ENCODE data around the gene TRIM34. TPM values are rescaled to one million over a fixed set of nuclear protein-coding genes. Genes with fewer than 3 reads are reported as not detected.
"Not testable (repeated sequence)": the region's sequence is repeated elsewhere in the genome, so short reads cannot be mapped to it uniquely, and the experiment has no call there.

The TRIM34 gene
- polyA plus RNA-seq: 10 to 100 TPM; 13.6 to 37.6 (median 18.8) TPM

GRCh38 chr11:5624489-5625279 lies at the start of gene TRIM34:
TSS of gene TRIM34 (plus strand) at chr11:5625001. CDS start at chr11:5632332, 7,331 bp downstream.
- H3K4me1 Mint-ChIP-seq: peaks cover 44 to 58% of the 10 kb centered on the region in 2 donors
- DNase-seq: peak; percentile 67 to 74 (median 74)
- H3K27me3 Mint-ChIP-seq (ENCODE audit: low read depth in 3 of 3): no peaks in the 10 kb centered on the region
- H3K27ac Mint-ChIP-seq: peak within 1 kb of the TSS; percentile 87 to 94 (median 92)
- H3K9me3 Mint-ChIP-seq: peaks cover 0 to 2% (median 0%) of the 10 kb centered on the region in 6 donors
- peak within 1 kb of the TSS; percentile 87 to 93 (median 89) for H3K4me3 Mint-ChIP-seq
- H3K36me3 Mint-ChIP-seq: peaks cover 0 to 5% (median 3%) of the 10 kb centered on the region in 3 donors

GRCh38 chr11:5575152-5575551 lies 49.6 kb upstream of the TRIM34 start:
- no peak overlapping the region for H3K4me3 Mint-ChIP-seq
- no peaks in the 10 kb centered on the region for H3K9me3 Mint-ChIP-seq
- no peaks in the 10 kb centered on the region for H3K36me3 Mint-ChIP-seq
- H3K4me1 Mint-ChIP-seq: no peaks in the 10 kb centered on the region
- no peak for DNase-seq
- H3K27ac Mint-ChIP-seq: no peak overlapping the region
- peaks cover 0 to 2% (median 0%) of the 10 kb centered on the region in 3 donors for H3K27me3 Mint-ChIP-seq (ENCODE audit: low read depth in 3 of 3)

- H3K27ac Mint-ChIP-seq: no peak overlapping the region
- DNase-seq: no peak
- H3K4me1 Mint-ChIP-seq: no peaks in the 10 kb centered on the region
- no peak overlapping the region for H3K4me3 Mint-ChIP-seq
- no peaks in the 10 kb centered on the region for H3K9me3 Mint-ChIP-seq
- no peaks in the 10 kb centered on the region for H3K36me3 Mint-ChIP-seq
- H3K27me3 Mint-ChIP-seq (ENCODE audit: low read depth in 3 of 3): peaks cover 0 to 7% (median 0%) of the 10 kb centered on the region in 3 donors
Measured at GRCh38 chr11:5577101-5577500, 47.7 kb upstream of the TRIM34 start.

- DNase-seq: no peak
- Mint-ChIP-seq H3K27ac (no peak within 1 kb of the TSS), H3K27me3 (ENCODE audit: low read depth in 3 of 3) (peaks cover 0 to 7% (median 0%) of the 10 kb centered on the region in 3 donors), H3K9me3 (peaks cover 0 to 2% (median 0%) of the 10 kb centered on the region in 6 donors), H3K36me3 (peaks cover 0 to 4% (median 0%) of the 10 kb centered on the region in 3 donors), H3K4me3 (no peak within 1 kb of the TSS), H3K4me1 (no peaks in the 10 kb centered on the region)
Measured at GRCh38 chr11:5580577-5580976, 44.2 kb upstream of the TRIM34 start, which contains the start of gene OR52B6. TSS of gene OR52B6 (plus strand) at chr11:5580877. CDS start at chr11:5580877, 0 bp downstream.

GRCh38 chr11:5581014-5581413 lies 43.8 kb upstream of the TRIM34 start:
- Mint-ChIP-seq H3K27me3 (ENCODE audit: low read depth in 3 of 3) (peaks cover 0 to 7% (median 0%) of the 10 kb centered on the region in 3 donors), H3K36me3 (peaks cover 0 to 4% (median 0%) of the 10 kb centered on the region in 3 donors), H3K9me3 (peaks cover 0 to 2% (median 0%) of the 10 kb centered on the region in 6 donors), H3K27ac (no peak overlapping the region), H3K4me3 (no peak overlapping the region), H3K4me1 (no peaks in the 10 kb centered on the region)
- no peak for DNase-seq

GRCh38 chr11:5584458-5584857 lies 40.3 kb upstream of the TRIM34 start:
- H3K4me1 Mint-ChIP-seq; H3K4me3 Mint-ChIP-seq; H3K27me3 Mint-ChIP-seq (ENCODE audit: low read depth in 3 of 3); H3K36me3 Mint-ChIP-seq; H3K27ac Mint-ChIP-seq; H3K9me3 Mint-ChIP-seq; DNase-seq: not testable (repeated sequence)

GRCh38 chr11:5589906-5590305 lies 34.9 kb upstream of the TRIM34 start:
- DNase-seq; H3K36me3 Mint-ChIP-seq; H3K4me1 Mint-ChIP-seq; H3K4me3 Mint-ChIP-seq; H3K9me3 Mint-ChIP-seq; H3K27ac Mint-ChIP-seq; H3K27me3 Mint-ChIP-seq (ENCODE audit: low read depth in 3 of 3): not testable (repeated sequence)

GRCh38 chr11:5591613-5592012 lies 33.2 kb upstream of the TRIM34 start:
- no peak overlapping the region for H3K4me3 Mint-ChIP-seq
- H3K27ac Mint-ChIP-seq: no peak overlapping the region
- peaks cover 2 to 5% (median 4%) of the 10 kb centered on the region in 3 donors for H3K27me3 Mint-ChIP-seq (ENCODE audit: low read depth in 3 of 3)
- peaks cover 2 to 6% of the 10 kb centered on the region in 2 donors for H3K4me1 Mint-ChIP-seq
- no peaks in the 10 kb centered on the region for H3K9me3 Mint-ChIP-seq
- H3K36me3 Mint-ChIP-seq: no peaks in the 10 kb centered on the region
- DNase-seq: no peak

GRCh38 chr11:5592615-5593014 lies 32.2 kb upstream of the TRIM34 start:
- H3K27me3 Mint-ChIP-seq (ENCODE audit: low read depth in 3 of 3): peaks cover 2 to 10% (median 5%) of the 10 kb centered on the region in 3 donors
- no peak overlapping the region for H3K4me3 Mint-ChIP-seq
- H3K4me1 Mint-ChIP-seq: peaks cover 6 to 11% of the 10 kb centered on the region in 2 donors
- H3K27ac Mint-ChIP-seq: no peak overlapping the region
- H3K36me3 Mint-ChIP-seq: no peaks in the 10 kb centered on the region
- DNase-seq: no peak
- H3K9me3 Mint-ChIP-seq: no peaks in the 10 kb centered on the region

GRCh38 chr11:5593146-5593545 lies 31.7 kb upstream of the TRIM34 start:
- H3K4me1 Mint-ChIP-seq: peaks cover 6 to 11% of the 10 kb centered on the region in 2 donors
- H3K9me3 Mint-ChIP-seq: no peaks in the 10 kb centered on the region
- no peak overlapping the region for H3K27ac Mint-ChIP-seq
- DNase-seq: no peak
- H3K27me3 Mint-ChIP-seq (ENCODE audit: low read depth in 3 of 3): peaks cover 2 to 10% (median 5%) of the 10 kb centered on the region in 3 donors
- no peak overlapping the region for H3K4me3 Mint-ChIP-seq
- H3K36me3 Mint-ChIP-seq: no peaks in the 10 kb centered on the region

GRCh38 chr11:5596607-5597201 lies 28.1 kb upstream of the TRIM34 start, which contains the start of gene TRIM6:
TSS of gene TRIM6 (plus strand) at chr11:5596637. CDS start at chr11:5596898, 261 bp downstream.
- DNase-seq: peak in 1 of 3 donors; percentile 8
- Mint-ChIP-seq H3K9me3 (no peaks in the 10 kb centered on the region), H3K4me3 (peak within 1 kb of the TSS; percentile 75 to 95 (median 87)), H3K27me3 (ENCODE audit: low read depth in 3 of 3) (peaks cover 0 to 8% (median 3%) of the 10 kb centered on the region in 3 donors), H3K36me3 (no peaks in the 10 kb centered on the region), H3K27ac (peak within 1 kb of the TSS in 4 of 6 donors; percentile 23 to 78 (median 60)), H3K4me1 (peaks cover 6 to 11% of the 10 kb centered on the region in 2 donors)

GRCh38 chr11:5597953-5598352 lies 26.8 kb upstream of the TRIM34 start:
- H3K27ac Mint-ChIP-seq: peak overlapping the region in 1 of 6 donors; percentile 37
- H3K27me3 Mint-ChIP-seq (ENCODE audit: low read depth in 3 of 3): peaks cover 0 to 8% (median 3%) of the 10 kb centered on the region in 3 donors
- H3K36me3 Mint-ChIP-seq: no peaks in the 10 kb centered on the region
- no peaks in the 10 kb centered on the region for H3K9me3 Mint-ChIP-seq
- no peak for DNase-seq
- peaks cover 6 to 11% of the 10 kb centered on the region in 2 donors for H3K4me1 Mint-ChIP-seq
- peak overlapping the region in 1 of 5 donors; percentile 50 for H3K4me3 Mint-ChIP-seq

- no peak overlapping the region for H3K4me3 Mint-ChIP-seq
- H3K27me3 Mint-ChIP-seq (ENCODE audit: low read depth in 3 of 3): peaks cover 0 to 8% (median 2%) of the 10 kb centered on the region in 3 donors
- H3K4me1 Mint-ChIP-seq: peaks cover 6 to 11% of the 10 kb centered on the region in 2 donors
- peak; percentile 23 to 42 (median 27) for DNase-seq
- H3K36me3 Mint-ChIP-seq: no peaks in the 10 kb centered on the region
- H3K27ac Mint-ChIP-seq: no peak overlapping the region
- no peaks in the 10 kb centered on the region for H3K9me3 Mint-ChIP-seq
Measured at GRCh38 chr11:5600374-5600851, 24.4 kb upstream of the TRIM34 start.

- H3K4me3 Mint-ChIP-seq; H3K27ac Mint-ChIP-seq; H3K27me3 Mint-ChIP-seq (ENCODE audit: low read depth in 3 of 3); H3K4me1 Mint-ChIP-seq; H3K9me3 Mint-ChIP-seq; H3K36me3 Mint-ChIP-seq; DNase-seq: not testable (repeated sequence)
Measured at GRCh38 chr11:5602791-5603190, 22.0 kb upstream of the TRIM34 start.

Data from immature natural killer cell (primary cell).